ENCODE measurements around the gene OGA.
A peak's percentile ranks its signal among the peaks of the same experiment; 100 is the strongest.

Gene OGA

DNA sequence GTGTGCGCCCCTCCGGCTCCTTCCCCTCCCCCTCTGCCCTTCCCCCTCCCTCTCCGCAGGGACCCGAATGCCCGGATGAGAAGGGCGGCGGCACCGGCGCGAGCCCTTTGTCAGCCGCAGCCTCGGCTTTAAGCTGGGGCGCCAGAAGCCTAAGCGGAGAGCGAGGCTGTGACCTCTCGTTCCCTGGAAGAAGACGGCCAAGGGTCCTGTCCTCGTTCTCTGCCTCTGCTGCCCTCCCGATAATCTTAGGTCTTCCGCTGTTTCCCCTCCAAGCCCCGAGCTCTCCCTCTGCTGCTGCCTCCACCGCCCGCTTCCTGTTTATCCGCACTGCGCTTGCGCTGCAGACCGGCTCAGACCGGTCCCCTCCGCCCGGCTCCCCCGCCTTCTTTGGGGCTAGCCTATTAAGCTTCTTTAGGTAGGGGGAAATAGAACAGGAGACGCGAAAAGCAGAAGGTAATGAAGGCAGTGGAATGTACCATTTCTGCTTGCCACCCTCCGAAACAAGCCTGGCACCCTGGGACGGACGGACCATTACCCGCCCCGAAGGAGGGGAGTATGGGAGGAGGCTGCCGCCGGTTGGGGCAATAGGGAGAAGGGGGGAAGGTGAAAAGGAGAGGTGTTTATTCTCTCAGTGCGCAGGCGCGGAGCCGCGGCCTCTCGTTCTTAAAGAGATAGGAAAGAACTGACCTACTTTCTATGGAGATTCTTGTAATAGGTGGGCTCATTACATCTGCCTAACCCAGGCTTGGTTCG, at the start of gene OGA:
OGA (minus strand) TSS at position 326 of the 753 bp plus-strand sequence. CDS start 422 bp downstream, outside the sequence.
- DNase-seq: peak; percentile 98

DNA sequence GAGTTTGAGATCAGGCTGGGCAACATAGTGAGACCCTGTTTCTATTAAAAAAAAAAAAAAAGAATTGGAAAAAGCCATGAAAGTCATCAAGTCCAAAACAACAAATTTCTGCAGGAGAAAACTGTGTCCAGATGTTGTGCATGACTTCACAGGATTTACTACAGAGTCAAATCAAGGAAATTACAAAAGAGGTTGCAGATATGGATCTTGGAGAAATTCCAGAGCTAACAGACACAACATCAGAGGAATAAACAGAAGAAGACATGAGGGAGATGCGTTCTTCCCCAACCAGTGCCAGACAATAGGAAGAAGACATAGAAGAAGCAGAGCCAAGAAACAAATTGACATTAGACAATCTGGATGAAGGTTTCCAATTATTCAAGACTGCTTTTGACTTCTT, 49.7 kb upstream of the OGA start:
- no peak for DNase-seq

- no peak for DNase-seq
These were observed 41.3 kb upstream of the OGA start for GRCh38 chr10:101859530-101859929.

DNA sequence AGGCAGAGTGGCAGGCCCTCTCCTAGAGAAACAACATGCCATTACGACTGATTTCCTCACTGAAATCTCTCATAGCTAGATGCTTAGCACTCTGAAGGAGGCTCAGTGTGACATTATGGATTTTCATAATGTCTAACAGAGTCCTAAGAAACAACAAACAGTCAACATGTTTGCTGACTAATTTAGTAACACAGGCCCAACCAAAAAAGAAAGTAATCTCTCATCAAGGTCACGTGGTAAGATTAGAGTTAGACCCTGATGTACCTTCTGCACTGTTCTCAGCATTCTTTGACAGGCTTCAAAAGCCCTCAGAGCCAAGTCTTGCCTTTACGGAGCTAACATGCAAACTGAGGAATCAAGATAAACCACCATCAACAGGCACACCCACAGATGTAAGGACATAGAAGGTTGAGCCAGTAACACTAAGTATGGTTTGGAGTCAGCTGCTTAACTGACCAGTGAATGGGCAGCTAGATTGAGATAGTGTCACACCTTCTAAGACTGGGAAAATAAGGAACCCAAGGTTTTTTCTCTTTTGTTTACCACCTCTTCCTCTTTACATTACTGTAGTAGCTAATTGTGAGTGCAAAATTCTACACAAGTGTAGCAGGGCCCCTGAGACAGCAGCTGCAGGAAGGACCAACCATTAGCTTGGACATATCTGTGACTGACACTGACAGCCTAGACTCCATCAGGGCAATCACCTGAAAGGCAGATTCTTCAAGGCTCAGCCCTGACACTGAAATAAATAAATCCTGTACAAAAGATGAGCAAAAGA, 40.7 kb upstream of the OGA start:
- DNase-seq: no peak

GRCh38 chr10:101857802-101858476, 39.7 kb upstream of the OGA start:
- DNase-seq: no peak

DNA sequence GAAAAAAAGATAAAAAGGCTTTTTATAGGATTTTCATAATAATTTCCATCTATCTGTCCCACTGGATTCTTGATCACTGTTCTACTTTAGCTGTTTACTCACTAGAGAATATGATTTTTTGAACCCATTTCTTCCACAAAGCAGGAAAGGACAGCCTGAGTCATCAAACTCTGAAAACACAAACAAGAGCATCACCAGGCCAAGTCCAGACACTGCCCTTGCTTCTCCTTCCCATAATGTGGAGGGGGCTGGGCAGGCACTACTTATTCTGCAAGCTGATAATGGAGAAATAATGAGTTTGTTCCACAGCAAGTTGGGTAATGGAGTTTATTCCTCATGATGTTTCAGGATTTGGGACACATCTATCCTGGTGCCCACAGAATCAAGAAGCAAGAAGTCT, 38.4 kb upstream of the OGA start:
- no peak for DNase-seq

- DNase-seq: no peak
These were observed 33.3 kb upstream of the OGA start for GRCh38 chr10:101851411-101852116.

- DNase-seq: no peak
These were observed 32.5 kb upstream of the OGA start for GRCh38 chr10:101850749-101851148.

GRCh38 chr10:101848894-101849351, 30.7 kb upstream of the OGA start:
- peak; percentile 12 for DNase-seq

DNA sequence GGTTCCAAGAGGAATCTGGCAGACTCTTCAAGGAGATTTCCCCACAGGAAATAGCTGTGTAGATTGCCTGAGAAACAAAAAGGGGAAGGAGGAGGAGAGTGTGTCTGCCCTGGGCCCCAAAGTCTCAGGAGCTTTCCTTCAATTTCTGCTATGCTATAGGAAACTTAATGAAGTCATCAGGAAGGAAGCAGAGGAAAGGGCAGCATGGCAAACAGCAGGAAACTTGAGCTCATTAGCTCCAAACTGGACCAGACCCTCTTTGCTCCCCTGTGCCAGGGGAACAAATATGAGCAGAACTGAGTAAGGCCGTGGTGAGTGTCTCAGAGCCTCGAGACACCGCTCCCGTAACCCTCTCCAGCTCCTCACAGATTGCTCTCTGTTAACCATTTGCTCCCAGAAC, 30.2 kb upstream of the OGA start:
- peak; percentile 11 for DNase-seq

- peak; percentile 19 for DNase-seq
These were observed 27.6 kb upstream of the OGA start for GRCh38 chr10:101845893-101846292.

DNA sequence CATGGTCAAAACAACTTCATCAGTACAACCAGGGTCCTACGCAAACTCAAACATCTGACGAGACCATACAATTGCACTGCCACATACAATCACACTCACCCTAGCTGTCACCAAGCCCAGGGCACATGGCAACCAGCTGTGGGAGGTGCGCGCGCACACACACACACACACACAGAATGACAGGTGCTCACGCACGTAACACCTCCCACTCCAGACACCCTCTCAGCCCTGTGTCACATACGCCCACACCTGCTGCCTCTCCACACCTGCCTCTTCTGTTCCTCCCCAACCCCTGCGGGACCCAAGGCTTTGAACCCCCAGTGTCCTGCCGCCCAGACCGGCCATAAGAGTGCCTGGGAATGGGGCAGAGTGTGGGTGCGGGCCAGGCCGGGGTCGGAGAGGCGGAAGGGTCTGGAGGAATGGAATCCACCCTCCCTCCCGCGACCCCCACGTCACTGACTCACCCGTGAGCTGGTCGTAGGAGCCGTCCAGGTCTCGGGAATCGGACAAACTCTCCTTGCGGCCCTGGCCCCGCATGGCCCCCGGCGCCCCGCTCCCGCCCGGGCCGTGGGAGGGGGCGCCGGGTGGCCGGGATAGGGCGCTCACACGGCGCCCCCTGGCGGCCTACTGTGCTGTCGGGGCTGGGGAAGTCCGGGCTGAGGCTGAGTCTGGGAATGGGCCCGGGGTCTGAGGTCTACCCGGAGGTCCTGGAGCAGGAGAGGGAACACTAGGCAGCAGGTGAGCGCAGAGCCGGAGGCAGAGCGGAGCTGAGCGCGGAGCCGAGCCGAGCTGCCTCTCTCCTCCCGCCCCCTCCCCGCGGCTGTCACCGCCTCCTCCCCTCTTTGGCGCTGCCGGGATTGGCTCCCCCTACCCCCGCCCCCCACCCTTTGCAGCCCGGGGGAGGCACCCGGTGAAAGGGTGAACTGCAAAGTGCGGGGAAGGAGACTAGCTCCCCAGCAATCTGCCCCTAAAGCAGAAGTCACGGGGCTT, 25.1 kb upstream of the OGA start, which contains the start of gene KCNIP2:
KCNIP2 (minus strand) TSS at position 769 of the 990 bp plus-strand sequence; CDS start at position 537, 232 bp downstream.
- DNase-seq: peak; percentile 80

- peak; percentile 44 for DNase-seq
These were observed 23.6 kb upstream of the OGA start for GRCh38 chr10:101841826-101842225.

DNA sequence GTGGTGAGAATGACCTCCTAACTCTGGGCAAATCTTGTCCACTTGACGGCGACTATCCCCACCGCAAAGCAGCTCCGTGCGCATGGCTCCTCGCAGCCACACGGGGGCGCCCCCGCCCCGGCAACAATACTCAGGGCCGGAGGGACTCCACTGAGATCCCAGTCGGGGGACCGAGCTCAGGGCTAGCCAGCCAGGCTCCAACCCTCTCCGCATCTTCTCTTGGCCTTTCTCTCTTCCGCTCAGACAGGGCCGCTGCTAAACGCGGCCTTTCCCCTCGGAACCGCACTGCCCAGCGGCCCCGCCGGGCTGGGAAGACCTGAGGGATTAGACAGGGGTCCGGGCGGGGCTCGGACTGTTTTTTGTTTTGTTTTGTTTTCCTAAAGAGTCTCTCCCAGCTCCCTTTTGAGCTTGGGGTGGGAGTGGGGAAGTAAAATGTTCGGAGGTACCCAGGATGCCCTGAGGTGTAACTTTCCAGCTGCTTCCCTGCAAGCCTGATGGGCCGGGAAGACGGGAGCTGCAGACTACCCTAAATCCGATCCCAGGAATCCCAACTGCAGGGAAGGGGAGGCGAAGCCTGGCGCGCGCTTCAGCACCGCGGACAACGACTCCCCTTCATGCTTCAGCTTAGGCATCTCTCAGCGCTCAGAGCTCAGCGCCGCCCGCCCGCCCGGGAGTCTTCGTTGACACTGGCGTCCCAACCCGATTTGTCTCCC, 22.7 kb upstream of the OGA start:
- peak; percentile 87 for DNase-seq

DNA sequence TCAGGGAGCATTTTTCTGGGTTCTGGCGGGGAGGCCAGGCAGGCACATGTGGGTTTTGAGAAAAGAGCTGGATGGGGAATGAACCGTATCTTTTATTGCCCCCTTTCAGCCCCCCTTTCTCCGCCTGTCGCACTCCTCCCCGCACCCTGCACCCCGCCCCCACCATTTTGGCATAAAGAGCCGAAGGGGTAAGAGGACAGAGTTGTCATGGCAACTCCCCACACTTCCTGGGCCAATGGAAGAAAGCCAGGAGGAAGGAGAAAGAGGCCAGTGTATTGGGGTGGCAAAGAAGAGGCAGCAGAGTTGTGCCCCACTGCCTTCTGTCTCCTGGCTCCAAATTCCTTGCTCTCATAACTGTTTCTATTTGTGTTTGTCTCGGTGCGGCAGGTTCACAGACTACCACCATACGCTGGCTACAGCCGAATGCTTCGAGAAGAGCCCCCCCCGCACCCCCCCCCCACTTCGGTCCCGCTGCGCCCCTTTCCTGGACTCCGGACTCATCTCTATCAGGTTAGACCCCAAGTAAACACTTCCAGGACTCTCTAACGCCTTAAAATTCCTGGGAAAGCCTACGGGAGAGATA, 21.9 kb upstream of the OGA start:
- DNase-seq: peak; percentile 78

- DNase-seq: peak; percentile 75
These were observed 21.3 kb upstream of the OGA start for GRCh38 chr10:101839416-101840063.

GRCh38 chr10:101839002-101839401, 20.8 kb upstream of the OGA start:
- DNase-seq: no peak

- no peak for DNase-seq
These were observed 20.2 kb upstream of the OGA start for GRCh38 chr10:101838416-101838970.

- DNase-seq: no peak
These were observed 19.5 kb upstream of the OGA start for GRCh38 chr10:101837748-101838147.

GRCh38 chr10:101835362-101835761, 17.1 kb upstream of the OGA start:
- no peak for DNase-seq
